Measurements from ENCODE around the gene NDUFB2. TPM values are rescaled to one million over a fixed set of nuclear protein-coding genes. Genes with fewer than 3 reads are reported as not detected.

NDUFB2 gene
- total and polyA plus RNA-seq, 2 of the 13 experiments (the other 11 are each of a cell fraction or from before 2014, with no cell fraction given): 206 to 221 TPM

DNA sequence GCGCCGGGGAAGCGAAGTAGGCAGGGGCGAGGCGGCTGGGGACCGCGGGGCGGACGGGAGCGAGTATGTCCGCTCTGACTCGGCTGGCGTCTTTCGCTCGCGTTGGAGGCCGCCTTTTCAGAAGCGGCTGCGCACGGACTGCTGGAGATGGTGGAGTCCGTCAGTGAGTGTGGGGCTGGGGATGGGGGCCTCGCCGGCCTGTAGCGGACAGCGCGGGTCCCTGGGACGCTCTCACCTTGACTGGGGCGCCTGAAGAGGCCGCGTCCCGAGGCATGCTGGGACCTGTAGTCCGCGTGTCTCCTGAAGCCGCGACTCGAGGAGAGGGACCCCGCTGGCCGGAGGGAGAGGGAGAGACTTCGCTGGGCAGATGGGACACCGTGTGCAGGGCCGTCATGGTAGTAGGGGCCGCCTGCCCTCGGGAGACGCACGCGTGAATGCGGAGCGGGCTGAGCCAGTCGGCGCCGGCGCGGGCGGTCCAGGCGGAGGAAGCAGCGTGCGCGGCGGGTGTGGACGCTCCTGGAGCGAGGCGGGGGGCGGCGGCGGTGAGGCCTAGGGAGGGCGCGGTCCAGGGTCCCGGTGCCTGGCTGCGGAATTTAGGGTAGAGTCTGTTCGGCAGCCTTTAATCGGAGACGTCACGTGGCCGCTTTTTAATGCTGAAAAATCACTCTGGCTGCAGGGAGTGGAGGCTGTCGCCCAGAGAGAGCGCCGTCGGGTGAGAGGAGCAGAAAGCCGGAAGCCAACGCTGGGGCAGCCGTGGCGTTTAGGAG is at the start of gene NDUFB2 (continued):
- TF ChIP-seq YY1 (IDR thresholded peaks at IDR 0.05; ENCODE audit: insufficient read depth, insufficient replicate concordance, low read depth, low read length) (no peak), TBL1XR1 (IDR thresholded peaks at IDR 0.05; ENCODE audit: borderline replicate concordance, low read length, partially characterized antibody) (no peak), ZNF629 (CRISPR knock-in tag; conservative IDR thresholded peaks at IDR 0.05) (0 out of 2 replicates have a peak, but pooled peaks have one; percentile 24), SPEN (CRISPR knock-in tag; IDR thresholded peaks at IDR 0.05; ENCODE audit: low read depth) (peak; percentile 29), SALL2 (CRISPR knock-in tag; IDR thresholded peaks at IDR 0.05) (0 out of 2 replicates have a peak, but pooled peaks have one; percentile 35), NFKBIZ (CRISPR knock-in tag; IDR thresholded peaks at IDR 0.05) (no peak)
- TF ChIP-seq, protein P1, sequence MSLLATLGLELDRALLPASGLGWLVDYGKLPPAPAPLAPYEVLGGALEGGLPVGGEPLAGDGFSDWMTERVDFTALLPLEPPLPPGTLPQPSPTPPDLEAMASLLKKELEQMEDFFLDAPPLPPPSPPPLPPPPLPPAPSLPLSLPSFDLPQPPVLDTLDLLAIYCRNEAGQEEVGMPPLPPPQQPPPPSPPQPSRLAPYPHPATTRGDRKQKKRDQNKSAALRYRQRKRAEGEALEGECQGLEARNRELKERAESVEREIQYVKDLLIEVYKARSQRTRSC (CRISPR knock-in tag; IDR thresholded peaks at IDR 0.05; ENCODE audit: low read depth): peak; percentile 50; the same call in 1 of the 2 replicates
- TF ChIP-seq, protein P2, sequence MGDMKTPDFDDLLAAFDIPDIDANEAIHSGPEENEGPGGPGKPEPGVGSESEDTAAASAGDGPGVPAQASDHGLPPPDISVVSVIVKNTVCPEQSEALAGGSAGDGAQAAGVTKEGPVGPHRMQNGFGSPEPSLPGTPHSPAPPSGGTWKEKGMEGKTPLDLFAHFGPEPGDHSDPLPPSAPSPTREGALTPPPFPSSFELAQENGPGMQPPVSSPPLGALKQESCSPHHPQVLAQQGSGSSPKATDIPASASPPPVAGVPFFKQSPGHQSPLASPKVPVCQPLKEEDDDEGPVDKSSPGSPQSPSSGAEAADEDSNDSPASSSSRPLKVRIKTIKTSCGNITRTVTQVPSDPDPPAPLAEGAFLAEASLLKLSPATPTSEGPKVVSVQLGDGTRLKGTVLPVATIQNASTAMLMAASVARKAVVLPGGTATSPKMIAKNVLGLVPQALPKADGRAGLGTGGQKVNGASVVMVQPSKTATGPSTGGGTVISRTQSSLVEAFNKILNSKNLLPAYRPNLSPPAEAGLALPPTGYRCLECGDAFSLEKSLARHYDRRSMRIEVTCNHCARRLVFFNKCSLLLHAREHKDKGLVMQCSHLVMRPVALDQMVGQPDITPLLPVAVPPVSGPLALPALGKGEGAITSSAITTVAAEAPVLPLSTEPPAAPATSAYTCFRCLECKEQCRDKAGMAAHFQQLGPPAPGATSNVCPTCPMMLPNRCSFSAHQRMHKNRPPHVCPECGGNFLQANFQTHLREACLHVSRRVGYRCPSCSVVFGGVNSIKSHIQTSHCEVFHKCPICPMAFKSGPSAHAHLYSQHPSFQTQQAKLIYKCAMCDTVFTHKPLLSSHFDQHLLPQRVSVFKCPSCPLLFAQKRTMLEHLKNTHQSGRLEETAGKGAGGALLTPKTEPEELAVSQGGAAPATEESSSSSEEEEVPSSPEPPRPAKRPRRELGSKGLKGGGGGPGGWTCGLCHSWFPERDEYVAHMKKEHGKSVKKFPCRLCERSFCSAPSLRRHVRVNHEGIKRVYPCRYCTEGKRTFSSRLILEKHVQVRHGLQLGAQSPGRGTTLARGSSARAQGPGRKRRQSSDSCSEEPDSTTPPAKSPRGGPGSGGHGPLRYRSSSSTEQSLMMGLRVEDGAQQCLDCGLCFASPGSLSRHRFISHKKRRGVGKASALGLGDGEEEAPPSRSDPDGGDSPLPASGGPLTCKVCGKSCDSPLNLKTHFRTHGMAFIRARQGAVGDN (CRISPR knock-in tag; IDR thresholded peaks at IDR 0.05): peak; percentile 98
- TF ChIP-seq, protein P3, sequence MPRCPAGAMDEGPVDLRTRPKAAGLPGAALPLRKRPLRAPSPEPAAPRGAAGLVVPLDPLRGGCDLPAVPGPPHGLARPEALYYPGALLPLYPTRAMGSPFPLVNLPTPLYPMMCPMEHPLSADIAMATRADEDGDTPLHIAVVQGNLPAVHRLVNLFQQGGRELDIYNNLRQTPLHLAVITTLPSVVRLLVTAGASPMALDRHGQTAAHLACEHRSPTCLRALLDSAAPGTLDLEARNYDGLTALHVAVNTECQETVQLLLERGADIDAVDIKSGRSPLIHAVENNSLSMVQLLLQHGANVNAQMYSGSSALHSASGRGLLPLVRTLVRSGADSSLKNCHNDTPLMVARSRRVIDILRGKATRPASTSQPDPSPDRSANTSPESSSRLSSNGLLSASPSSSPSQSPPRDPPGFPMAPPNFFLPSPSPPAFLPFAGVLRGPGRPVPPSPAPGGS (CRISPR knock-in tag; IDR thresholded peaks at IDR 0.05): peak; percentile 23; the same call in 1 of the 2 replicates
- TF ChIP-seq, protein P4, sequence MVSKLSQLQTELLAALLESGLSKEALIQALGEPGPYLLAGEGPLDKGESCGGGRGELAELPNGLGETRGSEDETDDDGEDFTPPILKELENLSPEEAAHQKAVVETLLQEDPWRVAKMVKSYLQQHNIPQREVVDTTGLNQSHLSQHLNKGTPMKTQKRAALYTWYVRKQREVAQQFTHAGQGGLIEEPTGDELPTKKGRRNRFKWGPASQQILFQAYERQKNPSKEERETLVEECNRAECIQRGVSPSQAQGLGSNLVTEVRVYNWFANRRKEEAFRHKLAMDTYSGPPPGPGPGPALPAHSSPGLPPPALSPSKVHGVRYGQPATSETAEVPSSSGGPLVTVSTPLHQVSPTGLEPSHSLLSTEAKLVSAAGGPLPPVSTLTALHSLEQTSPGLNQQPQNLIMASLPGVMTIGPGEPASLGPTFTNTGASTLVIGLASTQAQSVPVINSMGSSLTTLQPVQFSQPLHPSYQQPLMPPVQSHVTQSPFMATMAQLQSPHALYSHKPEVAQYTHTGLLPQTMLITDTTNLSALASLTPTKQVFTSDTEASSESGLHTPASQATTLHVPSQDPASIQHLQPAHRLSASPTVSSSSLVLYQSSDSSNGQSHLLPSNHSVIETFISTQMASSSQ (IDR thresholded peaks at IDR 0.05; ENCODE audit: low read depth): no peak
- TF ChIP-seq, protein P4 (CRISPR knock-in tag; IDR thresholded peaks at IDR 0.05; ENCODE audit: borderline replicate concordance): peak; percentile 63; the same call in 1 of the 2 replicates
- TF ChIP-seq, protein P5, sequence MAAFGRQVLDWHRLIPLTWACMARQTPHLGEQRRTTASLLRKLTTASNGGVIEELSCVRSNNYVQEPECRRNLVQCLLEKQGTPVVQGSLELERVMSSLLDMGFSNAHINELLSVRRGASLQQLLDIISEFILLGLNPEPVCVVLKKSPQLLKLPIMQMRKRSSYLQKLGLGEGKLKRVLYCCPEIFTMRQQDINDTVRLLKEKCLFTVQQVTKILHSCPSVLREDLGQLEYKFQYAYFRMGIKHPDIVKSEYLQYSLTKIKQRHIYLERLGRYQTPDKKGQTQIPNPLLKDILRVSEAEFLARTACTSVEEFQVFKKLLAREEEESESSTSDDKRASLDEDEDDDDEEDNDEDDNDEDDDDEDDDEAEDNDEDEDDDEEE (CRISPR knock-in tag; IDR thresholded peaks at IDR 0.05): no peak; the same call in none of the 2 replicates
- TF ChIP-seq, protein P6, sequence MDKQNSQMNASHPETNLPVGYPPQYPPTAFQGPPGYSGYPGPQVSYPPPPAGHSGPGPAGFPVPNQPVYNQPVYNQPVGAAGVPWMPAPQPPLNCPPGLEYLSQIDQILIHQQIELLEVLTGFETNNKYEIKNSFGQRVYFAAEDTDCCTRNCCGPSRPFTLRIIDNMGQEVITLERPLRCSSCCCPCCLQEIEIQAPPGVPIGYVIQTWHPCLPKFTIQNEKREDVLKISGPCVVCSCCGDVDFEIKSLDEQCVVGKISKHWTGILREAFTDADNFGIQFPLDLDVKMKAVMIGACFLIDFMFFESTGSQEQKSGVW (CRISPR knock-in tag; IDR thresholded peaks at IDR 0.05; ENCODE audit: borderline replicate concordance): no peak
